Peyer's patch (tissue), 4 donors: Measurements from ENCODE around the gene CLTA.

Experiments
- POLR2A ChIP-seq, 2 donors: fragments of 450-650 bp; IDR thresholded peaks; one replicate each; pipeline ENCODE4 v1.5.1; 2017; ENCODE audit warnings: antibody characterized with exemption in 2 of 2, mild to moderate bottlenecking in 2 of 2, moderate library complexity in 2 of 2
- TF ChIP-seq, protein P1 (sequence below), 6 experiments: fragments of 450-650 bp in 4 of 6; fragments of 200-600 bp in 2 of 6; sonication (generic) in 1 of 6; IDR thresholded peaks; one replicate each; pipeline ENCODE4 v1.5.1; 2017 to 2019; ENCODE audit warnings: antibody characterized with exemption in 6 of 6, mild to moderate bottlenecking in 3 of 6, moderate library complexity in 1 of 6

DNA sequence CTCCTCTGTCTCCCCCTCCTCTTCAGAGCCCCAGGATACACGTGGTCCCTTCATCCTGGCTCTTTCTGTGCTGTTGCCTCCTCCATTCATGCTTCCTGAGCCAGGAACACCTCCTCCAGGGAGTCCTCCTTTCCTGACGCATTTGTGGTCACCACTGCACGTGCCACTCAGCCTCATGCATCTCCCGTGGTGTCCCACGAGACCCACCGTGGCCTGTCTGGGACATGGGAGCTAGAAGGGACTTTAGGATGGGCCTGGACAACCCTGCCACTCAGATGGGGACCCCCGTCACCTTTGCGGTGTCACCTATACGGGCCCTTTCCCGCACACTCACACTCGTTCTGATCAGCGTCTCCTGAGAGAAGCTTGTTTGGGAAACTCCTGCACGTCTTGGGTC, 47.5 kb upstream of the CLTA start:
- TF ChIP-seq, protein P1, sequence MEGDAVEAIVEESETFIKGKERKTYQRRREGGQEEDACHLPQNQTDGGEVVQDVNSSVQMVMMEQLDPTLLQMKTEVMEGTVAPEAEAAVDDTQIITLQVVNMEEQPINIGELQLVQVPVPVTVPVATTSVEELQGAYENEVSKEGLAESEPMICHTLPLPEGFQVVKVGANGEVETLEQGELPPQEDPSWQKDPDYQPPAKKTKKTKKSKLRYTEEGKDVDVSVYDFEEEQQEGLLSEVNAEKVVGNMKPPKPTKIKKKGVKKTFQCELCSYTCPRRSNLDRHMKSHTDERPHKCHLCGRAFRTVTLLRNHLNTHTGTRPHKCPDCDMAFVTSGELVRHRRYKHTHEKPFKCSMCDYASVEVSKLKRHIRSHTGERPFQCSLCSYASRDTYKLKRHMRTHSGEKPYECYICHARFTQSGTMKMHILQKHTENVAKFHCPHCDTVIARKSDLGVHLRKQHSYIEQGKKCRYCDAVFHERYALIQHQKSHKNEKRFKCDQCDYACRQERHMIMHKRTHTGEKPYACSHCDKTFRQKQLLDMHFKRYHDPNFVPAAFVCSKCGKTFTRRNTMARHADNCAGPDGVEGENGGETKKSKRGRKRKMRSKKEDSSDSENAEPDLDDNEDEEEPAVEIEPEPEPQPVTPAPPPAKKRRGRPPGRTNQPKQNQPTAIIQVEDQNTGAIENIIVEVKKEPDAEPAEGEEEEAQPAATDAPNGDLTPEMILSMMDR (IDR thresholded peaks at IDR 0.05) = no peak
- no peak for TF ChIP-seq POLR2A (IDR thresholded peaks at IDR 0.05)
